NCI-H1436 treated with DMSO at 0.1 percent for 48 hours (cell line): ENCODE results near the gene NXPE4.
"Not testable (repeated sequence)": the region's sequence is repeated elsewhere in the genome, so short reads cannot be mapped to it uniquely, and the experiment has no call there.

Experiments
- DNase-seq: peaks from one replicate; lab custom pipeline; 2025; lab: John Stamatoyannopoulos, UW

Gene NXPE4

DNA sequence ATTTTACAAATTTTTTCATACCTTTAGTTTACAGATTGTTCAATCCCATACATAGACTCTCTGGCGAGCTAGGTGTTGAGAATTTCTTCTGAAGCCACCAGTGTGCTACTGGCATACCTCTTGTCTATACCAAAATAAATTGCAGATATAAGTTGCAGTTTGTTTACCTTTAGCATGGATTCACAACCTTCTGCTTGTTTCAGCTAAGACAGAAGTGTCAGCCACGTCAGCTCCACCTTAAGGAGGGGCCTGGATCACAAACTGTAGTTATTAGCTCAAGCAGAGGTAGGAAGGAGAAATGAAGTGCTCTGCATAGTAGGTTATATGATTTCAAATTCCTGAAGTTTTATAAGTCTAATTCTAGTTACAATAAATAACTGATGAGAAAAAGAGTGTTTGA, at the start of gene NXPE4:
Gene NXPE4 (minus strand): TSS at position 216 of the 400 bp plus-strand sequence. CDS start 1,027 bp downstream, outside the sequence.
- DNase-seq, result no peak

DNA sequence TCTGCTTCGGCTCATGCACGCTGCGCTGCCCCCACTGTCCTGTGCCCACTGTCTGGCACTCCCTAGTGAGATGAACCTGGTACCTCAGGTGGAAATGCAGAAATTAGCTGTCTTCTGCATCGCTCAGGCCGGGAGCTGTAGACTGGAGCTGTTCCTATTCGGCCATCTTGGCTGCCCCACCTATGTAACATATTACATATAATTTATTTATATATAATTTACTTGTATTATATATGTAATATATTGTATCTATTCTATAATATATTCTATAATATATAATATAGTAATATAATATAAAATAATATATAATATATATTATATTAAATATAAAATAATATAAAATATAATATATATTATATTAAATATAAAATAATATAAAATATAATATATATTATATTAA, 43.9 kb upstream of the NXPE4 start:
- not testable (repeated sequence) for DNase-seq

DNA sequence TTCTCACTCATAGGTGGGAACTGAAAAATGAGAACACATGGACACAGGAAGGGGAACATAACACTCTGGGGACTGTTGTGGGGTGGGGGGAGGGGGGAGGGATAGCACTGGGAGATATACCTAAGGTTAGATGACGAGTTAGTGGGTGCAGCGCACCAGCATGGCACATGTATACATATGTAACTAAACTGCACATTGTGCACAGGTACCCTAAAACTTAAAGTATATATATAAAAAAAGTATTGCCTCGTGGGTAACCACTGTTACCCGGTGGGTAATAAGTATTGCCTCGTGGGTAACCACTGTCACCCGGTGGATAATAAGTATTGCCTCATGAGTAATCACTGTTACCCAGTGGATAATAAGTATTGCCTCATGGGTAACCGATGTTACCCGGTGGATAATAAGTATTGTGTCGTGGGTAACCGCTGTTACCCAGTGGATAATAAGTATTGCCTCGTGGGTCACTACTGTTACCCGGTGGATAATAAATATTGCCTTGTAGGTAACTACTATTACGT, 35.9 kb upstream of the NXPE4 start:
- DNase-seq, result not testable (repeated sequence)

DNA sequence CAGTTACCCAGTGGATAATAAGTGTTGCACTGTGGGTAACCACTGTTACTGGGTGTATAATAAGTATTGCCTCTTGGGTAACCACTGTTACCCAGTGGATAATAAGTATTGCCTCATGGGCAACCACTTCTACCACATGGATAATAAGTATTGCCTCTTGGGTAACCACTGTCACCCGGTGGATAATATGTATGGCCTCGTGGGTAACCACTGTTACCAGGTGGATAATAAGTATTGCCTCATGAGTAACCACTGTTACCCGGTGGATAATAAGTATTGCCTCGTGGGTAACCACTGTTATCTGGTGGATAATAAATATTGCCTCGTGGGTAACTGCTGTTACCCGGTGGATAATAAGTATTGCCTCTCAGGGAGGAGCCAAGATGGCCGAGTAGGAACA, 29.7 kb upstream of the NXPE4 start:
- no peak for DNase-seq

DNA sequence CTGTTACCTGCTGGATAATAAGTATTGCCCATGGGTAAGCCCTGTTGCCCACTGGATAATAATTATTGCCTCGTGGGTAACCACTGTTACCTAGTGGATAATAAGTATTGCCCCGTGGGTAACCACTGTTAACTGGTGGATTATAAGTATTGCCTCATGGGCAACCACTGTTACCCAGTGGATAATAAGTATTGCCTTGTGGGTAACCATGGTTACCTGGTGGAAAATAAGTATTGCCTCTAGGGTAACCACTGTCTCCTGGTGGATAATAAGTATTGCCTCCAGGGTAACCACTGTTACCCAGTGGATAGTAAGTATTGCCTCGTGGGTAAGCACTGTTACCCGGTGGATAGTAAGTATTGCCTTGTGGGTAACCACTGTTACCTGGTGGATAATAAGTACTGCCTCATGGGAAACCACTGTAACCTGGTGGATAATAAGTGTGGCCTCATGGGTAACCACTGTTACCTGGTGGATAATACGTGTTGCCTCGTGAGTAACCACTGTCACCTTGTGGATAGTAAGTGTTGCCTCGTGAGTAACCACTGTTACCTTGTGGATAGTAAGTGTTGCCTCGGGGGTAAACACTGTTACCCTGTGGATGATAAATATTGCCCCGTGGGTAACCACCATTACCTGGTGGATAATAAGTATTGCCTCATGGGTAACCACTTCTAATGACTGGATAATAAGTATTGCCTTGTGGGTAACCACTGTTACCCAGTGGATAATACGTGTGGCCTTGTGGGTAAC, 29.0 kb upstream of the NXPE4 start:
- no peak for DNase-seq

DNA sequence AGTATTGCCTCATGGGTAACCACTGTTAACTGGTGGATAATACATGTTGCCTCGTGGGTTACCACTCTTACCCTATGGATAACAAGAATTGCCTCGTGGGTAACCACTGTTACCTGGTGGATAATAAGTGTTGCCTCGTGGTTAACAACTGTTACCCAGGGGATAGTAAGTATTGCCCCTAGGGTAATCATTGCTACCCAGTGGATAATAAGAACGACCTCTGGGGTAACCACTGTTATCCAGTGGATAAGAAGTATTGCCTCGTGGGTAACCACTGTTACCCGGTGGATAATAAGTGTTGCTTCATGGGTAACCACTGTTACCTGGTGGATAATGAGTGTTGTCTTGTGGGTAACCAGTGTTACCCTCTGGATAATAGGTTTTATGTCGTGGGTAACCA, 28.1 kb upstream of the NXPE4 start:
- no peak for DNase-seq

DNA sequence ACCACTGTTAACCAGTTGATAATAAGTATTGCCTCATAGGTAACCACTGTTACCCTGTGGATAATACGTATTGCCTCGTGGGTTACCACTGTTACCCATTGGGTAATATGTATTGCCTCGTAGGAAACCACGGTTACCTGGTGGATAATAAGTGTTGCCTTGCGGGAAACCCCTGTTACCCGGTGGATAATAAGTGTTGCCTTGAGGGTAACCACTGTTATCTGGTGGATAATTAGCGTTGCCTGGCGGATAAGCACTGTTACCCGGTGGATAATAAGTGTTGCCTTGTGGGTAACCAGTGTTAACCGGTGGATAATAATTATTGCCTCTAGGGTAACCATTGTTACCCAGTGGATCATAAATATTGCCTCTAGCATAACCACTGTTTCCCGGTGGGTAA, 27.3 kb upstream of the NXPE4 start:
- no peak for DNase-seq

DNA sequence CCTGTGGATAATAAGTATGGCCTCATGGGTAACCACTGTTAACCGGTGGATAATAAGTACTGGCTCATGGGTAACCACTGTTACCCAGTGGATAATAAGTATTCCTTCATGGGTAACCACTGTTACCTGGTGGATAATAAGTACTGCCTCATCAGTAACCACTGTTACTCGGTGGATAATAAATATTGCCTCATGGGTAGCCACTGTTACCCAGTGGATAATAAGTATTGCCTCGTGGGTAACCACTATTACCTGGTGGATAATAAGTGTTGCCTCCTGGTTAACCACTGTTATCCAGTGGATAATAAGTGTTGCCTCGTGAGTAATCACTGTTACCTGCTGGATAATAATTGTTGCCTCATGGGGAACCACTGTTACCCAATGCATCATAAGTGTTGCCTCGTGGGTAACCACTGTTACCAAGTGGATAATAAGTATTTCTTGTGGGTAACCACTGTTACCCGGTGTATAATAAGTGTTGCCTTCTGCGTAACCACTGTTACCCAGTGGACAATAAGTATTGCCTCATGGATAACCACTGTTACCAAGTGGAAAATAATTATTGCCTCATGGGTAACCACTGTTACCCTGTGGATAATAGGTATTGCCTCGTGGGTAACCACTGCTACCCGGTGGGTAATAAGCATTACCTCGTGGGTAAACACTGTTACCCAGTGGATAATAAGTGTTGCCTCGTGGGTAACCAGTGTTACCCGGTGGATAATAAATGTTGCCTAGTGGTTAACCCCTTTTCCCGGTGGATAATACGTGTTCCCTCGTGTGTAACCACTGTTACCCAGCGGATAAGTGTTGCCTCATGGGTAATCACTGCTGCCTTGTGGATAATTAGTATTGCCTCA, 26.6 kb upstream of the NXPE4 start:
- no peak for DNase-seq

DNA sequence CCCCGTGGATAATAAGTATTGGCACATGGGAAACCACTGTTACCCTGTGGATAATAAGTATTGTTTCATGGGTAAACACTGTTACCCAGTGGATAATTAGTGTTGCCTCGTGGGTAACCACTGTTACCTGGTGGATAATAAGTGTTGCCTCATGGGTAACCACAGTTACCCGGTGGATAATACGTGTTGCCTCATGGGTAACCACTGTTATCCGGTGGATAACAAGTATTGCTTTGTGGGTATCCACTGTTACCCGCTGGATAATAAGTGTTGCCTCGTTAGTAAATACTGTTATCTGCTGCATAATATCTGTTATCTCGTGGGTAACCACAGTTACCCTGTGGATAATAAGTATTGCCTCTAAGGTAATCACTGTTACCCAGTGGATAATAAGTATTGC, 25.5 kb upstream of the NXPE4 start:
- DNase-seq, result no peak

DNA sequence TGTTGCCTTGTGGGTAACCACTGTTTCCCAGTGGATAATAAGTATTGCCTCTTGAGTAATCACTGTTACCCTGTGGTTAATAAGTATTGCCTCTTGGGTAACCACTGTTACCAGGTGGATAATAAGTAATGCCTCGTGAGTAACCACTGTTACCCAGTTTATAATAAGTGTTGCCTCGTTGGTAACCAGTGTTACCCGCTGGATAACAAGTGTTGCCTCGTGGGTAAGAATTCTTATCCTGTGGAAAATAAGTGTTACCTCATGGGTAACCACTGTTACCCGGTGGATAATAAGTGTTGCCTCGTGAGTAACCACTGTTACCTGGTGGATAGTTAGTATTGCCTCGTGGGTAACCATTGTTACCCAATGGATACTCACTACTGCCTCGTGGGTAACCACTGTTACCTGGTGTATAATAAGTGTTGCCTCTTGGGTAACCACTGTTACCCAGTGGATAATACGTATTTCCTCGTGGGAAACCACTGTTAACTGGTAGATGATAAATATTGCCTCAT, 24.1 kb upstream of the NXPE4 start:
- DNase-seq, result no peak

DNA sequence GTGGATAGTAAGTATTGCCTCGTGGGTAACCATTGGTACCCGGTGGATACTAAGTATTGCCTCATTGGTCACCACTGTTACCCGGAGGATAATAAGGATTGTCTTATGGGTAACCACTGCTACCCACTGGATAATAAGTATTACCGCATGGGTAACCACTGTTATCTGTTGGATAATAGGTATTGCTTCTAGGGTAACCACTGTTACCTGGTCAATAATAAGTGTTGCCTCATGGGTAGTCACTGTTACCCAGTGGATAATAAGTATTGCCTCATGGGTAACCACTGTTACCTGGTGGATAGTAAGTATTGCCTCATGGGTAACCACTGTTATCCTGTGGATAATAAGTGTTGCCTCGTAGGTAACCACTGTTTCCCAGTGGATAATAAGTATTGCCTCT, 22.6 kb upstream of the NXPE4 start:
- DNase-seq, result no peak

DNA sequence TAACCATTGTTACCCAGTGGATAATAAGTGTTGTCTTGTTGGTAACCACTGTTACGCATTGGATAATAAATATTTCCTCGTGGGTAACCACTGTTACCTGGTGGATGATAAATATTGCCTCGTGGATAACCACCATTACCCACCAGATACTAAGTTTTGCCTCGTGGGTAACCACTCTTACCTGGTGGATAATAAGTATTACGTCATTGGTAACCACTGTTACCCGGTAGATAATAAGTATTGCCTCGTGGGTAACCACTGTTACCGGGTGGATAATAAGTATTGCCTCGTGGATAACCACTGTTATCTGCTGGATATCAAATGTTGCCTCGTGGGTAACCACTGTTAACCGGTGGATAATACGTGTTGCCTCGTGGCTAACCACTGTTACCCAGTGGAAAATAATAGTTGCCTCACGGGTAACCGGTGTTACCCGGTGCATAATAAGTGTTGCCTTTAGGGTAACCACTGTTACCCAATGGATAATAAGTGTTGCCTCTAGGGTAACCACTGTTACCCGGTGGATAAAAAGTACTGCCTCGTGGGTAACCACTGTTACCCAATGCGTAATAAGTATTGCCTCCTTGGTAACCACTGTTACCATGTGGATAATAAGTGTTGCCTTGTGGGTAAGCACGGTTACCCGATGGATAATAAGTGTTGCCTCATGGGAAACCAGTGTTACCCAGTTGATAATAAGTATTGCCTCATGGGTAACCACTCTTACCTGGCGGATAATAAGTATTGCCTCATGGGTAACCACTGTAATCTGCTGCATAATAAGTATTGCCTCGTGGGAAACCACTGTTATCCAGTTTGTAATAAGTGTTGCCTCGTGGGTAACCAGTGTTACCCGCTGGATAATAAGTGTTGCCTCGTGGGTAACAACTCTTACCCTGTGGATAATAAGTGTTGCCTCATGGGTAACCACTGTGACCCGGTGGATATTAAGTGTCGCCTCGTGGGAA, 21.9 kb upstream of the NXPE4 start:
- DNase-seq, result no peak

DNA sequence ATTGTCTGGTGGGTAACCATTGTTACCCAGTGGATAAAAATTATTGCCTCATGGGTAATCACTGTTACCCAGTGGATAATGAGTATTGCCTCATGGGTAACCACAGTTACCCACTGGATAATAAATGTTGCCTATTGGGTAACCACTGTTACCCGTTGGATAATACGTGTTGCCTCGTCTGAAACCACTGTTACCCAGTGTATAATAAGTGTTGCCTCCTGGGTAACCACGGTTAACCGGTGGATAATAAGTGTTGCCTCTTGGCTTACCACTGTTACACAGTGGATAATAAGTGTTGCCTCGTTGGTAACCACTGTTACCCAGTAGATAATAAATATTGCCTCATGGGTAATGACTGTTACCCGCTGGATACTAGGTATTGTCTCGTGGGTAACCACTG, 20.9 kb upstream of the NXPE4 start:
- no peak for DNase-seq

DNA sequence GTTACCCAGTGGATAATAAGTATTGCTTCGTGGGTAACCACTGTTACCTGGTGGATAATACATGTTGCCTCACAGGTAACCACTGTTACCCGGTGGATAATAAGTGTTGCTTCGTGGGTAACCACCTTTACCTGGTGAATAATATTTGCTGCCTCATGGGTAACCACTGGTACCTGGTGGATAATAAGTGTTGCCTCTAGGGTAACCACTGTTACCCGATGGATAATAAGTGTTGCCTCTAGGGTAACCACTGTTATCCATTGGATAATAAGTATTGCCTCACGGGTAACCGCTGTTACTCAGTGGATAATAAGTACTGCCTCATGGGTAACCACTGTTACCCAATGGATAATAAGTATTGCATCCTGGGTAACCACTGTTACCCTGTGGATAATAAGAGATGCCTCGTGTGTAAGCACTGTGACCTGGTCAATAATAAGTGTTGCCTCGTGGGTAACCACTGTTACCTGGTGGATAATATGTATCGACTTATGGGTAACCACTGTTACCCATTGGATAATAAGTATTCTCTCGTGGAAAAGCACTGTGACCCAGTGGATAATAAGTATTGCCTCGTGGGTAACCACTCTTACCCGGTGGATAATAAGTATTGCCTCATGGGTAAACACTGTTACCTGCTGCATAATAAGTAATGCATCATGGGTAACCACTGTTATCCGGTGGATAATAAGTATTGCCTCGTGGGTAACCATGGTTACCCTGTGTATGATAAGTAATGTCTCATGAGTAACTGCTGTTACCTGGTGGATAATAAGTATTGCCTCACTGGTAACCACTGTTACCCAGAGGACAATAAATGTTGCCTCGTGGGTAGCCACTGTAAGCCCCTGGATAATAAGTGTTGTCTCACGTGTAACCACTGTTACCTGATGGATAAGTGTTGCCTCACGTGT, 20.1 kb upstream of the NXPE4 start:
- DNase-seq, result no peak

DNA sequence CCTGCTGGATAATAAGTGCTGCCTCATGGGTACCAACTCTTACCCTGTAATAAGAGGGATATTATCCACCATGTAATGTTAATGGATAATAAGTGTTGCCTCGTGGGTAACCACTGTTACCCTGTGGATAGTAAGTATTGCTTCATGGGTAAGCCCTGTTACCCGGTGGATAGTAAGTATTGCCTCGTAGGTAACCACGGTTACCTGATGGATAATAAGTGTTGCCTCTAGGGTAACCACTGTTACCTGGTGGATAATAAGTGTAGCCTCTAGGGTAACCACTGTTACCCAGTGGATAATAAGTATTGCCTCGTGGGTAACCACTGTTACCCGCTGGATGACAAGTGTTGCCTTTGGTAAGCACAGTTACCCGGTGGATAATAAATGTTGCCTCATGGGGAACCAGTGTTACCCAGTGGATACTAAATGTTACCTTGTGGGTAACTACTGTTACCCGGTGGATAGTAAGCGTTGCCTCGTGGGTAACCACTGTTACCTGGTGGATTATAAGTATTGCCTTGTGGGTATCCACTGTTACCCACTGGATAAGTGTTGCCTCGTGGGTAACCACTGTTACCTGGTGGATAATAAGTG, 18.6 kb upstream of the NXPE4 start:
- no peak for DNase-seq

DNA sequence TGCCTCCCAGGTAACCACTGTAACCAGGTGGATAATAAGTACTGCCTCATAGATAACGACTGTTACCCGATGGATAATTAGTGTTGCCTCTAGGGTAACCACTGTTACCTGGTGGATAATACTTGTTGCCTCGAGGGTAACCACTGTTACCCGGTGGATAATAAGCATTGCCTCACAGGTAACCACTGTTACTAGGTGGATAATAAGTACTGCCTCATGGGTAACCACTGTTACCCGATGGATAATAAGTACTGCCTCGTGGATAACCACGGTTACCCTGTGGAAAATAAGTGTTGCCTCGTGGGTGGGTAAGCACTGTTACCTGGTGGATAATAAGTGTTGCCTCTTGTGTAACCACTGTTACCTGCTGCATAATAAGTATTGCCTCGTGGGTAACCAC, 17.5 kb upstream of the NXPE4 start:
- DNase-seq, result not testable (repeated sequence)

DNA sequence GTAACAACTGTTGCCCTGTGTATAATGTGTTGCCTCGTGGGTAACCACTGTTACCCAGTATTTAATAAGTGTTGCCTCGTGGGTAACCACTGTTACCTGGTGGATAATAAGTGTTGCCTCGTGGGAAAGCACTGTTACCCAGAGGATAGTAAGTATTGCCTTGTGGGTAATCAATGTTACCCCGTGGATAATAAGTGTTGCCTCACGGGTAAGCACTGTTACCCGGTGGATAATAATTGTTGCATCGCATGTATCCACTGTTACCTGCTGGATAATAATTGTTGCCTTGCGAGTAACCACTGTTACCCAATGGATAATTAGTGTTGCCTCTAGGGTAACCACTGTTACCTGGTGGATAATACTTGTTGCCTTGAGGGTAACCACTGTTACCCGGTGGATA, 17.1 kb upstream of the NXPE4 start:
- DNase-seq, result no peak

DNA sequence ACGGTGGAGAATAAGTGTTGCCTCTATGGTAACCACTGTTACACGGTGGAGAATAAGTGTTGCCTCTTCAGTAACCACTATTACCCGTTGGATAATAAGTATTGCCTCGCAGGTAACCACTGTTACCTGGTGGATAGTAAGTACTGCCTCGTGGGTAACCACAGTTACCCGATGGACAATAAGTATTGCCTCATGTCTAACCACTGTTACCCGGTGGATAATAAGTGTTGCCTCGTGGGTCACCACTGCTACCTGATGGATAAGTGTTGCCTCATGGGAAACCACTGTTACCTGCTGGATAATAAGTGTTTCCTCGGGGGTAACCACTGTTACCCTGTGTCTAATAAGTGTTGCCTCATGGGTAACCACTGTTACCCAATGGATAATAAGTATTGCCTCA, 16.6 kb upstream of the NXPE4 start:
- DNase-seq, result not testable (repeated sequence)

DNA sequence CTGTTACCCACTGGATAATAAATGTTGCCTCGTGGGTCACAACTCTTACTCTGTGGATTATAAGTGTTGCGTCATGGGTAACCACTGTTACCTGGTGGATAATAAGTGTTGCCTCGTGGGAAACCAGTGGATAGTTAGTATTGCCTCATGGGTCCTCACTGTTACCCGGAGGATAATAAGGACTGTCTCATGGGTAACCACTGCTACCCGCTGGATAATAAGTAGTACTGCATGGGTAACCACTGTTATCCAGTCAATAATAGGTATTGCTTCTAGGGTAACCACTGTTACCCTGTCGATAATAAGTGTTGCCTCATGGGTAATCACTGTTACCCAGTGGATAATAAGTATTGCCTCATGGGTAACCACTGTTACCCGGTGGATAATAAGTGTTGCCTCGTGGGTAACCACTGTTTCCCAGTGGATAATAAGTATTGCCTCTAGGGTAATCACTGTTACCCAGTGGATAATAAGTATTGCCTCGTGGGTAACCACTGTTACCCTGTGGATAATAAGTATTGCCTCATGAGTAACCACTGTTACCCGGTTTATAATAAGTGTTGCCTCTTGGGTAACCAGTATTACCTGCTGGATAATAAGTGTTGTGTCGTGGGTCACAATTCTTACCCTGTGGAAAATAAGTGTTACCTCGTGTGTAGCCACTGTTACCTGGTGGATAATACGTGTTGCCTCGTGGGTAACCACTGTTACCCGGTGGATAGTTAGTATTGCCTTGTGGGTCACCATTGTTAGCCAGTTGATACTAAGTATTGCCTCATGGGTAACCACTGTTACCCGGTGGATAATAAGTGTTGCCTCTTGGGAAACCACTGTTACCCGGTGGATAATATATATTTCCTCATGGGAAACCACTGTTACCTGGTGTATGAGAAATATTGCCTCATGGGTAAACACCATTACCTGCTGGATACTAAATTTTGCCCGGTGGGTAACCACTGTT, 15.7 kb upstream of the NXPE4 start:
- DNase-seq, result no peak
